ENCODE results near the gene SYNPO.

- TF ChIP-seq CTCF (optimal IDR thresholded peaks at IDR 0.05 in 1 of 3, IDR thresholded peaks at IDR 0.05 in 1 of 3, conservative IDR thresholded peaks at IDR 0.05 in 1 of 3; ENCODE audit: extremely low read depth in 1 of 3, insufficient read depth in 2 of 3, low read length in 3 of 3) (no peak), EZH2 (IDR thresholded peaks at IDR 0.05; ENCODE audit: low read length) (no peak)
These were observed 33.9 kb downstream of the SYNPO start for GRCh38 chr5:150674341-150674821.
